Dermis lymphatic vessel endothelial cell (primary cell): ENCODE data around the gene DDX20. TPM values are rescaled to one million over a fixed set of nuclear protein-coding genes. Genes with fewer than 3 reads are reported as not detected.

ENCODE experiments used
- total RNA-seq: library from RNA; depleted of rRNA; stranded (reverse); fragments of >200 nt; gene quantifications from 2 replicates; pipeline ENCODE4 v1.2.1, GENCODE V29; 2014

DDX20 gene, protein sequence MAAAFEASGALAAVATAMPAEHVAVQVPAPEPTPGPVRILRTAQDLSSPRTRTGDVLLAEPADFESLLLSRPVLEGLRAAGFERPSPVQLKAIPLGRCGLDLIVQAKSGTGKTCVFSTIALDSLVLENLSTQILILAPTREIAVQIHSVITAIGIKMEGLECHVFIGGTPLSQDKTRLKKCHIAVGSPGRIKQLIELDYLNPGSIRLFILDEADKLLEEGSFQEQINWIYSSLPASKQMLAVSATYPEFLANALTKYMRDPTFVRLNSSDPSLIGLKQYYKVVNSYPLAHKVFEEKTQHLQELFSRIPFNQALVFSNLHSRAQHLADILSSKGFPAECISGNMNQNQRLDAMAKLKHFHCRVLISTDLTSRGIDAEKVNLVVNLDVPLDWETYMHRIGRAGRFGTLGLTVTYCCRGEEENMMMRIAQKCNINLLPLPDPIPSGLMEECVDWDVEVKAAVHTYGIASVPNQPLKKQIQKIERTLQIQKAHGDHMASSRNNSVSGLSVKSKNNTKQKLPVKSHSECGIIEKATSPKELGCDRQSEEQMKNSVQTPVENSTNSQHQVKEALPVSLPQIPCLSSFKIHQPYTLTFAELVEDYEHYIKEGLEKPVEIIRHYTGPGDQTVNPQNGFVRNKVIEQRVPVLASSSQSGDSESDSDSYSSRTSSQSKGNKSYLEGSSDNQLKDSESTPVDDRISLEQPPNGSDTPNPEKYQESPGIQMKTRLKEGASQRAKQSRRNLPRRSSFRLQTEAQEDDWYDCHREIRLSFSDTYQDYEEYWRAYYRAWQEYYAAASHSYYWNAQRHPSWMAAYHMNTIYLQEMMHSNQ
- 17.7 and 18.9 TPM in 2 replicates for total RNA-seq

GRCh38 chr1:111755331-111756123, at the start of gene DDX20:
Gene DDX20, plus strand, starts transcription at chr1:111755901. Its CDS starts 24 bp downstream, at chr1:111755925.

DNA sequence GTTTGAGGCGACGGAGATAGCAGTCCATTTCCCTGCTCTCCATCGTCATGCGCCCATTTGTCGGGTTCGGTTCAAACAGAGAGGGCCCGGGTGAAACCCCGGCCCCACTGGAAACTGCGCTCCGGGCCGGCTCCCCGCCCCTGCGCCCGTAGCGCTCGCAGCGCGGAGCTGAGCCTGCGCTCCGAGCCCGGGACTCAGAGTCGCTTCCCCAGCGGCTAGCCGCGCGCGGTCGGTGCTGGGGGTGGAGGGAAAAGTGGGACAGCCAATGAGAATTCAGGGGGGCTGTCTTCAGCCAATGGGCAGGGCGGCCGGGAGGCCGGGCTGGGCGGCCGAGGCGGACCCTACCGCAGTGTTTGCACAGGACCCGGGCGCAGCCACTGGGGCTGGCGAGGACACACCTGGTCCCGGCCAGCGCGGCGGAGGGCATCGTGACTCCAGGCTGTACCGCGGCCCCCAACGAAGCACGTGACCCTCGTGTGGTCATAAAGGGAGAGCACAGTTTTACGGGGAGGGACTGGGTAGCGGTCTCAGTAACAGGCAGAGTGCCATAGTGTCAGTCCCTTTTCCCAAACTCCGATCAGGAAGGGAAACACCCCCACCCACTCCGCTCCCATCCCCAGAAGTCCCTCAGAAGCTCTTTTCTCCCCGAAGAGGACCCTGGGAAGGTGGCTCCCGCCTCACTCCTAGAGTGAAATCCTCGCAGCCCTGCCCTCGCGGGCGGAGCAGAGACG, 16.3 kb upstream of the DDX20 start, which contains the start of gene INKA2:
Gene INKA2 (minus strand): TSS at position 202 of the 731 bp plus-strand sequence. CDS start 153 bp downstream, at position 49.

Other genes with a start within 250 kb of the DDX20 start
- 14.4 and 15.3 TPM in 2 replicates for gene RAP1A, start 136.1 kb upstream of the DDX20 start, total RNA-seq
- 4.7 and 6.6 TPM in 2 replicates for gene INKA2, start 16.5 kb upstream of the DDX20 start, total RNA-seq
- 0.09 and 1.3 TPM in 2 replicates for gene KCND3, start 233.8 kb downstream of the DDX20 start, total RNA-seq